ENCODE results near the gene RPL9. TPM values are rescaled to one million over a fixed set of nuclear protein-coding genes. Genes with fewer than 3 reads are reported as not detected.

RPL9 gene
- 1,000 to 10,000 TPM in 1 of 2 donors, 100 to 1,000 TPM in 1; 657 to 1,236 TPM for total RNA-seq

GRCh38 chr4:39458505-39459300, at the start of gene RPL9, which contains the start of gene LIAS:
TSS of gene RPL9 (minus strand) at chr4:39458922. CDS start at chr4:39458439, 483 bp downstream.
TSS of gene LIAS (plus strand) at chr4:39459056. CDS start at chr4:39459118, 62 bp downstream.

GRCh38 chr4:39406763-39407583, 51.7 kb downstream of the RPL9 start, which contains the start of gene KLB:
TSS of gene KLB (plus strand) at chr4:39406930. CDS start at chr4:39406950, 20 bp downstream.

Small RNA genes lying within 50 kb of the gene (small RNA-seq; reads per million reads assigned to genes)
- gene MIR5591 (0 reads per million in 2 donors), gene RF00019 (0 reads per million in 2 donors)

Other genes with a start within 250 kb of the RPL9 start
- gene RFC1, start 92.6 kb downstream of the RPL9 start, total RNA-seq = 10 to 100 TPM; 34.4 to 50.0 TPM
- gene KLB, start 52.0 kb downstream of the RPL9 start, total RNA-seq = under 1 TPM in 1 of 2 donors, not detected in 1; under 0.01 TPM
- 10 to 100 TPM in 1 of 2 donors, 1 to 10 TPM in 1; 7.2 to 12.7 TPM for gene LIAS, start 134 bp upstream of the RPL9 start, total RNA-seq
- 10 to 100 TPM; 28.2 to 79.6 TPM for gene UGDH, start 68.5 kb upstream of the RPL9 start, total RNA-seq
- 10 to 100 TPM; 11.7 to 12.0 TPM for gene SMIM14, start 179.9 kb upstream of the RPL9 start, total RNA-seq
- 10 to 100 TPM; 12.4 to 17.3 TPM for gene UBE2K, start 239.2 kb upstream of the RPL9 start, total RNA-seq